Measurements from ENCODE around the gene LNX1. TPM values are rescaled to one million over a fixed set of nuclear protein-coding genes. Genes with fewer than 3 reads are reported as not detected.
A peak's percentile ranks its signal among the peaks of the same experiment; 100 is the strongest.

Gene LNX1
- total and polyA plus RNA-seq, 10 of the 15 experiments (the other 5 are each of a cell fraction or from before 2014, with no cell fraction given) = 0.72 to 1.4 (median 1.0) TPM

GRCh38 chr4:53617101-53617680, 25.9 kb upstream of the LNX1 start (continued):
- TF ChIP-seq IRF4 (IDR thresholded peaks at IDR 0.05; ENCODE audit: low read depth, low read length) (no peak), POLR2AphosphoS2 (IDR thresholded peaks at IDR 0.05; ENCODE audit: low read depth, low read length) (no peak), NBN (IDR thresholded peaks at IDR 0.05) (no peak)

GRCh38 chr4:53616219-53616618, 24.9 kb upstream of the LNX1 start:
- WGBS (ENCODE audit: insufficient coverage, insufficient replicate concordance, low lambda C conversion rate, missing lambda C conversion rate) = 59% methylated on average over 2 of the region's 2 CpGs
- H3K4me3 ChIP-seq = no peak overlapping the region
- ChIA-PET RAD21 (ENCODE audit: unreplicated experiment) (interaction anchor here (0.7 to 1.6 kb wide), 6 partner anchors 15 to 87 kb away, joined by 3 to 9 read pairs (median 4); no protein-coding TSS in a partner anchor), SMC1A (ENCODE audit: uncharacterized antibody, unreplicated experiment) (interaction anchor here (1.0 to 3.3 kb wide), 10 partner anchors 9 to 603 kb away, joined by 3 to 18 read pairs (median 6); no protein-coding TSS in a partner anchor), CTCF (interaction anchor here (0.8 to 3.0 kb wide), 5 partner anchors 9 to 618 kb away, joined by 3 to 16 read pairs (median 3); no protein-coding TSS in a partner anchor), POLR2A (interaction anchor here (1.1 kb wide), 2 partner anchors 17 to 25 kb away, joined by 3 to 6 read pairs; no protein-coding TSS in a partner anchor)
- no peaks in the 10 kb centered on the region for H3K27me3 ChIP-seq (replicated peaks in 1 of 2; ENCODE audit: control insufficient read depth in 2 of 2, insufficient read depth in 2 of 2, low read length in 1 of 2)
- no TSS peak for BruUV-seq (replicated peaks)
- peaks cover 3% of the 10 kb centered on the region; the same call in 2 of the 3 replicates for H3K9me3 ChIP-seq (replicated peaks; ENCODE audit: control insufficient read depth, insufficient read depth, low read length)
- in situ Hi-C loops (cut with MboI) = no loop called here
- H3K79me2 ChIP-seq (ENCODE audit: control insufficient read depth, insufficient read depth, low read length) = no peaks in the 10 kb centered on the region
- ATAC-seq (peak; percentile 34; the same call in 2 of the 3 replicates), FAIRE-seq (no peak), DNase-seq (ENCODE audit: low read depth, low spot score) (no peak)
- H4K20me1 ChIP-seq (ENCODE audit: control insufficient read depth, insufficient read depth) = no peaks in the 10 kb centered on the region
- no peak overlapping the region for H3K4me2 ChIP-seq (ENCODE audit: control insufficient read depth, insufficient read depth)
- no peaks in the 10 kb centered on the region for H3K4me1 ChIP-seq (ENCODE audit: control insufficient read depth, insufficient read depth, low read length)
- TF ChIP-seq ZNF24 (IDR thresholded peaks at IDR 0.05) (no peak), POLR2A (IDR thresholded peaks at IDR 0.05; ENCODE audit: low read depth, low read length) (no peak), NFYB (IDR thresholded peaks at IDR 0.05; ENCODE audit: insufficient read depth, low read depth, low read length) (peak; percentile 25; the same call in 1 of the 2 replicates), ZZZ3 (IDR thresholded peaks at IDR 0.05; ENCODE audit: control insufficient read depth, insufficient read length, low read depth) (no peak)
- H3K9ac ChIP-seq (ENCODE audit: control insufficient read depth, insufficient read depth, low read length) = no peak overlapping the region
- intact Hi-C loops (cut with micrococcal nuclease; ENCODE audit: unreplicated experiment) = no loop called here
- H3K27ac ChIP-seq (ENCODE audit: control insufficient read depth, insufficient read depth) = no peak overlapping the region
- H2AFZ ChIP-seq (ENCODE audit: control insufficient read depth, low read depth, low read length) = no peak overlapping the region
- H3K36me3 ChIP-seq (ENCODE audit: control insufficient read depth in 2 of 2, insufficient read depth in 2 of 2, low read length in 1 of 2) = no peaks in the 10 kb centered on the region

Measured in GM12878 (cell line).